IMR-90 (cell line): ENCODE data around the gene UNC5A. TPM values are rescaled to one million over a fixed set of nuclear protein-coding genes. Genes with fewer than 3 reads are reported as not detected.

Source experiments
- ATAC-seq: fragments of 200-7000 bp; cut with Tn5 transposase; 2 replicates; pipeline ENCODE4 v1.9.1; 2020; ENCODE audit warnings: low read depth, mild to moderate bottlenecking, moderate library complexity
- BruUV-seq: library from RNA; stranded (reverse); fragments of 400-500 nt; replicated peaks from 2 replicates; lab custom pipeline; 2021; lab: Mats Ljungman, UMichigan
- CTCF ChIA-PET: fragments of 300-600 bp; formaldehyde crosslinking; extraction: SDS; loops from one replicate; lab custom pipeline; 2021; ENCODE audit warnings: antibody characterized with exemption; lab: Yijun Ruan, JAX
- POLR2A ChIA-PET: fragments of 300-600 bp; sonication (Branson Sonifier 250); formaldehyde crosslinking; loops from one replicate; lab custom pipeline; 2022; ENCODE audit warnings: antibody characterized with exemption; ENCODE audit not compliant: unreplicated experiment; lab: Charles Lee
- DNase-seq: peaks from one replicate; pipeline ENCODE4 v3.0.0; 2013
- H2AFZ ChIP-seq: replicated peaks from 2 replicates; pipeline ENCODE3; 2013; ENCODE audit warnings: low read length, mild to moderate bottlenecking; ENCODE audit not compliant: poor library complexity
- H2AK5ac ChIP-seq: 2 replicates; pipeline ENCODE4 v1.6.1; 2013; ENCODE audit warnings: low read depth, low read length, inconsistent platforms
- H2AK9ac ChIP-seq: replicated peaks from 2 replicates; pipeline ENCODE3; 2013; ENCODE audit warnings: mild to moderate bottlenecking, low read depth, low read length, moderate library complexity; ENCODE audit not compliant: poor library complexity
- H2BK120ac ChIP-seq: 2 replicates; pipeline ENCODE4 v1.6.1; 2013; ENCODE audit warnings: low read depth, low read length, inconsistent platforms
- H2BK15ac ChIP-seq: 3 replicates; pipeline ENCODE4 v1.6.1; 2013; ENCODE audit warnings: low read depth, low read length, inconsistent platforms
- H2BK20ac ChIP-seq: 2 replicates; pipeline ENCODE4 v1.6.1; 2013; ENCODE audit warnings: low read depth, mild to moderate bottlenecking, inconsistent platforms, low read length, moderate library complexity
- H2BK5ac ChIP-seq: 2 replicates; pipeline ENCODE4 v1.6.1; 2013; ENCODE audit warnings: mild to moderate bottlenecking, low read depth, low read length, inconsistent platforms; ENCODE audit not compliant: poor library complexity, severe bottlenecking
- H3K14ac ChIP-seq: replicated peaks from 2 replicates; pipeline ENCODE4 v1.6.1; 2013; ENCODE audit warnings: low read depth, low read length, inconsistent platforms
- H3K18ac ChIP-seq: 2 replicates; pipeline ENCODE4 v1.6.1; 2013; ENCODE audit warnings: low read depth, low read length, control low read depth
- H3K23ac ChIP-seq: 2 replicates; pipeline ENCODE4 v1.6.1; 2013; ENCODE audit warnings: low read depth, low read length, inconsistent platforms
- H3K27ac ChIP-seq: 2 replicates; pipeline ENCODE4 v1.5.1; 2013; ENCODE audit warnings: mild to moderate bottlenecking, control low read depth, low read length; ENCODE audit not compliant: insufficient read depth
- H3K27me3 ChIP-seq: 2 replicates; pipeline ENCODE4 v1.6.1; 2013; ENCODE audit warnings: low read length; ENCODE audit not compliant: control insufficient read depth, insufficient read depth
- H3K36me3 ChIP-seq: 2 replicates; pipeline ENCODE4 v1.6.1; 2013; ENCODE audit warnings: low read length, mixed read lengths; ENCODE audit not compliant: control insufficient read depth, insufficient read depth
- H3K4ac ChIP-seq: 2 replicates; pipeline ENCODE4 v1.6.1; 2013; ENCODE audit warnings: low read depth, low read length, inconsistent platforms
- H3K4me1 ChIP-seq: 2 replicates; pipeline ENCODE4 v1.6.1; 2013; ENCODE audit warnings: low read length, mixed read lengths; ENCODE audit not compliant: control insufficient read depth, insufficient read depth
- H3K4me2 ChIP-seq: 2 replicates; pipeline ENCODE4 v1.6.1; 2013; ENCODE audit warnings: low read depth, mild to moderate bottlenecking, control low read depth, low read length, moderate library complexity
- H3K4me3 ChIP-seq: 2 replicates; pipeline ENCODE4 v1.5.1; 2013; ENCODE audit warnings: low read depth, mild to moderate bottlenecking, control low read depth, low read length, moderate library complexity; ENCODE audit not compliant: insufficient read depth
- H3K56ac ChIP-seq: 2 replicates; pipeline ENCODE4 v1.6.1; 2013; ENCODE audit warnings: low read length, inconsistent platforms; ENCODE audit not compliant: insufficient read depth; ENCODE audit errors: extremely low read depth
- H3K79me1 ChIP-seq, 2 experiments: 2 replicates each; pipeline ENCODE4 v1.6.1; 2013; ENCODE audit warnings: low read length in 2 of 2, inconsistent platforms in 1 of 2, low read depth in 1 of 2
- H3K9ac ChIP-seq: 2 replicates; pipeline ENCODE4 v1.6.1; 2013; ENCODE audit warnings: low read depth, low read length, control low read depth
- H3K9me1 ChIP-seq: 2 replicates; pipeline ENCODE4 v1.6.1; 2013; ENCODE audit warnings: low read length, inconsistent platforms; ENCODE audit not compliant: insufficient read depth
- H3K9me3 ChIP-seq: 2 replicates; pipeline ENCODE4 v1.6.1; 2013; ENCODE audit warnings: low read length; ENCODE audit not compliant: control insufficient read depth, insufficient read depth
- H4K20me1 ChIP-seq: 2 replicates; pipeline ENCODE4 v1.6.1; 2013; ENCODE audit warnings: low read length, inconsistent platforms; ENCODE audit not compliant: insufficient read depth
- H4K5ac ChIP-seq: 2 replicates; pipeline ENCODE4 v1.6.1; 2013; ENCODE audit warnings: mild to moderate bottlenecking, low read depth, low read length, control low read depth
- H4K8ac ChIP-seq, 2 experiments: 2 replicates each; pipeline ENCODE4 v1.6.1; 2013; ENCODE audit warnings: low read depth in 2 of 2, low read length in 2 of 2, control low read depth in 1 of 2, inconsistent platforms in 1 of 2
- H4K91ac ChIP-seq: 2 replicates; pipeline ENCODE4 v1.6.1; 2013; ENCODE audit warnings: low read depth, low read length, inconsistent platforms; ENCODE audit not compliant: insufficient read depth
- CEBPB ChIP-seq: IDR thresholded peaks from 2 replicates; pipeline ENCODE4 v1.6.1; 2012; ENCODE audit warnings: low read depth, low read length, improper control_type of control experiment
- NFE2L2 ChIP-seq: fragments of 150-350 bp; IDR thresholded peaks from 2 replicates; pipeline ENCODE4 v1.6.1; 2016; ENCODE audit warnings: low read depth, mild to moderate bottlenecking, low read length
- RCOR1 ChIP-seq: IDR thresholded peaks from 2 replicates; pipeline ENCODE4 v1.6.1; 2012; ENCODE audit warnings: mild to moderate bottlenecking, low read length, improper control_type of control experiment; ENCODE audit not compliant: insufficient replicate concordance
- WGBS, 2 experiments: methylation state at CpG; one replicate each; pipeline versions ENCODE4 v1.1.5 to v1.1.7; 2013; ENCODE audit warnings: missing lambda C conversion rate in 2 of 2; ENCODE audit not compliant: insufficient read length in 1 of 2; ENCODE audit errors: extremely low coverage in 2 of 2; 5-methylcytosine and 5-hydroxymethylcytosine counted together
- dilution Hi-C: fragments of 300-500 bp; cut with HindIII; formaldehyde crosslinking; loops from one replicate; pipeline ENCODE4 v1.14.3; 2018; ENCODE audit warnings: low sequenced_read_pairs; ENCODE audit not compliant: unreplicated experiment
- in situ Hi-C: fragments of 300-500 bp; cut with MboI; formaldehyde crosslinking; loops from 3 replicates; pipeline ENCODE4 v1.14.3; 2019; ENCODE audit warnings: low sequenced_read_pairs, inconsistent platforms, mixed read lengths
- intact Hi-C: fragments of 100-400 bp; cut with micrococcal nuclease; formaldehyde crosslinking; loops from 2 replicates; pipeline ENCODE4 v1.10.0; 2022
- polyA plus RNA-seq, 3 experiments: library from polyadenylated mRNA; depleted of rRNA; stranded (reverse); fragments of >200 nt; gene quantifications; 2 replicates each; pipeline ENCODE4 v1.2.3, GENCODE V29; 2012; ENCODE audit warnings: low replicate concordance in 1 of 3
- total RNA-seq: library from RNA; depleted of rRNA; stranded (reverse); fragments of >200 nt; gene quantifications from 2 replicates; pipeline ENCODE4 v1.2.3, GENCODE V29; 2012
- TF ChIP-seq, protein P1 (sequence below): fragments of 150-350 bp; IDR thresholded peaks from 2 replicates; pipeline ENCODE4 v1.6.1; 2016; ENCODE audit warnings: low read depth, mild to moderate bottlenecking, low read length, moderate library complexity, borderline replicate concordance

UNC5A gene
- total and polyA plus RNA-seq, 2 of the 4 experiments (the other 2 are of a cell fraction): not detected

GRCh38 chr5:176895831-176896230, 85.5 kb downstream of the UNC5A start:
- no peak overlapping the region for H3K18ac ChIP-seq
- H2AK9ac ChIP-seq: no peak overlapping the region
- intact Hi-C loops: no loop called here
- peaks cover 6% of the 10 kb centered on the region; the same call in 1 of the 2 replicates for H3K9me1 ChIP-seq
- no peak overlapping the region for H2BK15ac ChIP-seq
- POLR2A ChIA-PET: no interaction called here
- no peak overlapping the region for H3K27ac ChIP-seq
- in situ Hi-C loops: no loop called here
- H2AFZ ChIP-seq: no peak overlapping the region
- dilution Hi-C loops: no loop called here
- no peak overlapping the region for H4K8ac ChIP-seq
- no peak overlapping the region for H3K9ac ChIP-seq
- TF ChIP-seq NFE2L2 (no peak), CEBPB (no peak), RCOR1 (no peak)
- TF ChIP-seq, protein P1, sequence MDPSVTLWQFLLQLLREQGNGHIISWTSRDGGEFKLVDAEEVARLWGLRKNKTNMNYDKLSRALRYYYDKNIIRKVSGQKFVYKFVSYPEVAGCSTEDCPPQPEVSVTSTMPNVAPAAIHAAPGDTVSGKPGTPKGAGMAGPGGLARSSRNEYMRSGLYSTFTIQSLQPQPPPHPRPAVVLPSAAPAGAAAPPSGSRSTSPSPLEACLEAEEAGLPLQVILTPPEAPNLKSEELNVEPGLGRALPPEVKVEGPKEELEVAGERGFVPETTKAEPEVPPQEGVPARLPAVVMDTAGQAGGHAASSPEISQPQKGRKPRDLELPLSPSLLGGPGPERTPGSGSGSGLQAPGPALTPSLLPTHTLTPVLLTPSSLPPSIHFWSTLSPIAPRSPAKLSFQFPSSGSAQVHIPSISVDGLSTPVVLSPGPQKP: no peak
- H3K4me3 ChIP-seq: no peak overlapping the region
- H3K9me3 ChIP-seq: no peaks in the 10 kb centered on the region
- H3K27me3 ChIP-seq: peaks cover 36% of the 10 kb centered on the region
- no peak overlapping the region for H3K14ac ChIP-seq
- no peak overlapping the region for H2AK5ac ChIP-seq
- no peak overlapping the region for H3K56ac ChIP-seq
- CTCF ChIA-PET: no interaction called here
- no peaks in the 10 kb centered on the region; the same call in 1 of the 2 replicates for H4K20me1 ChIP-seq
- ATAC-seq (no peak), DNase-seq (no peak)
- no peak overlapping the region for H4K91ac ChIP-seq
- H3K23ac ChIP-seq: no peak overlapping the region
- H3K79me1 ChIP-seq: no peaks in the 10 kb centered on the region
- no peaks in the 10 kb centered on the region for H3K4me1 ChIP-seq
- no peak overlapping the region for H3K4me2 ChIP-seq
- H3K4ac ChIP-seq: no peak overlapping the region
- 79% methylated on average over 2 of the region's 4 CpGs; no CpG with 5 or more reads in 1 of the 2 experiments for WGBS, 2 experiments
- no TSS peak for BruUV-seq
- no peak overlapping the region for H2BK20ac ChIP-seq
- H4K5ac ChIP-seq: no peak overlapping the region
- H2BK120ac ChIP-seq: no peak overlapping the region
- H2BK5ac ChIP-seq: no peak overlapping the region
- peaks cover 3% of the 10 kb centered on the region; the same call in 1 of the 2 replicates for H3K36me3 ChIP-seq
